Endothelial cell of umbilical vein (primary cell): ENCODE measurements around the gene MCEMP1.
A peak's percentile ranks its signal among the peaks of the same experiment; 100 is the strongest.

ENCODE experiments used
- CTCF ChIP-seq, 2 donors: IDR thresholded peaks; 1 replicate in 1 of 2; 2 replicates in 1 of 2; pipeline ENCODE4 v1.5.1; 2011; ENCODE audit warnings: low read length in 2 of 2, mild to moderate bottlenecking in 2 of 2, moderate library complexity in 2 of 2, control low read depth in 1 of 2, inconsistent platforms in 1 of 2, low read depth in 1 of 2; ENCODE audit not compliant: insufficient read depth in 1 of 2; ENCODE audit errors: extremely low read depth in 1 of 2
- EZH2 ChIP-seq: IDR thresholded peaks from 2 replicates; pipeline ENCODE4 v1.6.1; 2012; ENCODE audit warnings: borderline replicate concordance, low read depth, mild to moderate bottlenecking, moderate library complexity, low read length, inconsistent platforms; ENCODE audit not compliant: severe bottlenecking
- GATA2 ChIP-seq: IDR thresholded peaks from 2 replicates; pipeline ENCODE4 v1.7.0; 2011; ENCODE audit warnings: low read depth, mild to moderate bottlenecking, moderate library complexity, mixed read lengths, low read length; ENCODE audit not compliant: insufficient read length, insufficient read depth
- MAX ChIP-seq: IDR thresholded peaks from 2 replicates; pipeline ENCODE4 v1.6.1; 2011; ENCODE audit not compliant: insufficient read depth, insufficient read length
- MYC ChIP-seq: IDR thresholded peaks from one replicate; pipeline ENCODE4 v1.6.1; 2011; ENCODE audit warnings: mild to moderate bottlenecking, low read depth, low read length
- POLR2A ChIP-seq: IDR thresholded peaks from 2 replicates; pipeline ENCODE4 v1.6.1; 2012; ENCODE audit warnings: low read depth, mild to moderate bottlenecking, control low read depth, low read length
- POLR2AphosphoS5 ChIP-seq: IDR thresholded peaks from 2 replicates; pipeline ENCODE4 v1.6.1; 2012; ENCODE audit warnings: low read depth, mild to moderate bottlenecking, control low read depth, low read length, moderate library complexity; ENCODE audit not compliant: insufficient read depth

GRCh38 chr19:7685546-7686445 lies 8.9 kb downstream of the MCEMP1 start:
- TF ChIP-seq CTCF (IDR thresholded peaks at IDR 0.05; ENCODE audit: extremely low read depth in 1 of 2, insufficient read depth in 1 of 2, low read depth in 1 of 2, low read length in 2 of 2) (no peak), EZH2 (no peak), MAX (no peak), POLR2A (peak; percentile 10), POLR2AphosphoS5 (no peak), GATA2 (no peak), MYC (no peak)
